Measurements from ENCODE around the gene RAI14.

DNA sequence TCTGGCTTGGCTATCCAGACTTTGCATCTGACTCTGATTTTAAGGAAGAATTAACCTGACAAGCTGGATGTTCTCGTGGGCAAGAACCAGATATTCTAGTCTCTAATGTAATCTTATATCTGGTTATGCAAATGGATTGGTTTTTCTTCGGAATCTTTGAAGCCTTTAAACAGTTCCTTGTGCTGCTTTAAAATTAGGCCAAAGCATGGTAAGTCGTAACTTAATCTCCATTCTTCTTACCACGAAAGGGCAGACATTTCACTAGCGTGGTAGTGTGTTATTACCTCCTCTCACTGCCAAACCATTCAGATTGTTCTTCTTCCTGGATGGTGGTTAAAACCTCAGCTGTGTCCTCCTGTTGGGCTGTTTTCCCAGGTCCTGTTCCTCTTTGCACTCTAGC, 148.8 kb downstream of the RAI14 start:
- TF ChIP-seq, protein P1, sequence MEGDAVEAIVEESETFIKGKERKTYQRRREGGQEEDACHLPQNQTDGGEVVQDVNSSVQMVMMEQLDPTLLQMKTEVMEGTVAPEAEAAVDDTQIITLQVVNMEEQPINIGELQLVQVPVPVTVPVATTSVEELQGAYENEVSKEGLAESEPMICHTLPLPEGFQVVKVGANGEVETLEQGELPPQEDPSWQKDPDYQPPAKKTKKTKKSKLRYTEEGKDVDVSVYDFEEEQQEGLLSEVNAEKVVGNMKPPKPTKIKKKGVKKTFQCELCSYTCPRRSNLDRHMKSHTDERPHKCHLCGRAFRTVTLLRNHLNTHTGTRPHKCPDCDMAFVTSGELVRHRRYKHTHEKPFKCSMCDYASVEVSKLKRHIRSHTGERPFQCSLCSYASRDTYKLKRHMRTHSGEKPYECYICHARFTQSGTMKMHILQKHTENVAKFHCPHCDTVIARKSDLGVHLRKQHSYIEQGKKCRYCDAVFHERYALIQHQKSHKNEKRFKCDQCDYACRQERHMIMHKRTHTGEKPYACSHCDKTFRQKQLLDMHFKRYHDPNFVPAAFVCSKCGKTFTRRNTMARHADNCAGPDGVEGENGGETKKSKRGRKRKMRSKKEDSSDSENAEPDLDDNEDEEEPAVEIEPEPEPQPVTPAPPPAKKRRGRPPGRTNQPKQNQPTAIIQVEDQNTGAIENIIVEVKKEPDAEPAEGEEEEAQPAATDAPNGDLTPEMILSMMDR (IDR thresholded peaks at IDR 0.05): no peak
- no peak for TF ChIP-seq POLR2AphosphoS5 (IDR thresholded peaks at IDR 0.05)
- TF ChIP-seq POLR2A (IDR thresholded peaks at IDR 0.05): no peak
- no peak for TF ChIP-seq EP300 (IDR thresholded peaks at IDR 0.05)
